HepG2 (cell line): ENCODE results near the gene SNX18. TPM values are rescaled to one million over a fixed set of nuclear protein-coding genes. Genes with fewer than 3 reads are reported as not detected.
A peak's percentile ranks its signal among the peaks of the same experiment; 100 is the strongest.

Source experiments
- CBX5 ChIP-seq: sonication (generic); formaldehyde crosslinking; IDR thresholded peaks from 2 replicates; pipeline ENCODE4 v1.4.0; 2020; ENCODE audit warnings: missing genetic modification reagents, borderline replicate concordance
- ESRRA ChIP-seq: sonication (generic); formaldehyde crosslinking; IDR thresholded peaks from 2 replicates; pipeline ENCODE4 v1.5.1; 2020; ENCODE audit warnings: mild to moderate bottlenecking, low read depth, missing genetic modification reagents
- GATAD2A ChIP-seq: IDR thresholded peaks from 2 replicates; pipeline ENCODE4 v1.6.1; 2016
- HOXA5 ChIP-seq: sonication (generic); formaldehyde crosslinking; IDR thresholded peaks from 2 replicates; pipeline ENCODE4 v1.4.0; 2020; ENCODE audit warnings: missing genetic modification reagents
- KDM3A ChIP-seq: IDR thresholded peaks from 2 replicates; pipeline ENCODE4 v1.6.1; 2018; ENCODE audit warnings: low read depth, missing compliant biosample characterization
- MED13 ChIP-seq: sonication (generic); formaldehyde crosslinking; IDR thresholded peaks from 2 replicates; pipeline ENCODE4 v1.5.0; 2020; ENCODE audit warnings: missing genetic modification reagents
- MTF2 ChIP-seq: sonication (generic); formaldehyde crosslinking; IDR thresholded peaks from 2 replicates; pipeline ENCODE4 v1.5.0; 2020; ENCODE audit warnings: missing genetic modification reagents, borderline replicate concordance
- NBN ChIP-seq: fragments of 450-650 bp; conservative IDR thresholded peaks from 2 replicates; pipeline ENCODE4 v1.6.1; 2017
- SNAPC2 ChIP-seq: sonication (generic); formaldehyde crosslinking; IDR thresholded peaks from 2 replicates; pipeline ENCODE4 v1.8.1; 2022; ENCODE audit warnings: mild to moderate bottlenecking, missing genetic modification reagents
- ZFP82 ChIP-seq: sonication (generic); formaldehyde crosslinking; IDR thresholded peaks from 2 replicates; pipeline ENCODE4 v1.5.1; 2020; ENCODE audit warnings: mild to moderate bottlenecking, missing genetic modification reagents, borderline replicate concordance
- ZKSCAN8 ChIP-seq: IDR thresholded peaks from 2 replicates; pipeline ENCODE4 v1.6.1; 2016; ENCODE audit warnings: borderline replicate concordance, missing genetic modification reagents, missing compliant biosample characterization
- ZNF407 ChIP-seq: sonication (generic); formaldehyde crosslinking; IDR thresholded peaks from one replicate; pipeline ENCODE4 v1.5.1; 2020; ENCODE audit warnings: mild to moderate bottlenecking, missing genetic modification reagents; ENCODE audit errors: not compliant biosample characterization
- ZNF512B ChIP-seq: sonication (generic); formaldehyde crosslinking; IDR thresholded peaks from 2 replicates; pipeline ENCODE4 v1.5.1; 2020; ENCODE audit warnings: missing genetic modification reagents, mild to moderate bottlenecking, borderline replicate concordance
- ZNF563 ChIP-seq: sonication (generic); formaldehyde crosslinking; IDR thresholded peaks from 2 replicates; pipeline ENCODE4 v1.8.0; 2022; ENCODE audit warnings: mild to moderate bottlenecking, moderate library complexity, missing genetic modification reagents
- ZNF564 ChIP-seq: sonication (generic); formaldehyde crosslinking; IDR thresholded peaks from 2 replicates; pipeline ENCODE4 v1.8.1; 2023; ENCODE audit warnings: mild to moderate bottlenecking, missing genetic modification reagents
- ZNF746 ChIP-seq: sonication (generic); formaldehyde crosslinking; IDR thresholded peaks from 2 replicates; pipeline ENCODE4 v1.8.0; 2022; ENCODE audit warnings: mild to moderate bottlenecking, missing genetic modification reagents
- ZNF768 ChIP-seq: sonication (generic); formaldehyde crosslinking; IDR thresholded peaks from 2 replicates; pipeline ENCODE4 v1.4.0; 2020; ENCODE audit warnings: missing genetic modification reagents
- polyA plus RNA-seq, 8 experiments: library from polyadenylated mRNA; depleted of rRNA in 3 of 8; stranded (reverse) in 7 of 8; unstranded in 1 of 8; fragments of >200 nt; fragmentation: Illumina TruSeq in 4 of 8; extraction: Trizol in 4 of 8; gene quantifications; 2 replicates each; pipeline versions ENCODE4 v1.2.1 to v1.2.3, GENCODE V29; 2011 to 2016; ENCODE audit warnings: low read depth in 4 of 8, missing spikeins in 1 of 8, mixed read lengths in 1 of 8; ENCODE audit not compliant: insufficient read depth in 1 of 8
- total RNA-seq, 5 experiments: library from RNA; depleted of rRNA; stranded (reverse); fragments of >200 nt; fragmentation: Illumina TruSeq; extraction: Trizol; gene quantifications; 2 replicates each; pipeline ENCODE4 v1.2.3, GENCODE V29; 2016; ENCODE audit warnings: low read depth in 1 of 5

SNX18 gene
- total and polyA plus RNA-seq, 2 of the 13 experiments (the other 11 are each of a cell fraction or from before 2014, with no cell fraction given), result 2.3 to 6.2 TPM

- TF ChIP-seq ZNF512B (CRISPR knock-in tag), result no peak
- TF ChIP-seq HOXA5 (CRISPR knock-in tag), result peak; percentile 87
- 0 out of 2 replicates have a peak, but pooled peaks have one; percentile 79 for TF ChIP-seq KDM3A (CRISPR knock-in tag)
- TF ChIP-seq NBN, result no peak
- no peak for TF ChIP-seq MED13 (CRISPR knock-in tag)
- peak; percentile 43; the same call in 1 of the 2 replicates for TF ChIP-seq ZNF746
- no peak for TF ChIP-seq SNAPC2
- TF ChIP-seq ESRRA (CRISPR knock-in tag), result no peak
- no peak for TF ChIP-seq ZNF564 (CRISPR knock-in tag)
- TF ChIP-seq GATAD2A (CRISPR knock-in tag), result 0 out of 2 replicates have a peak, but pooled peaks have one; percentile 21
- peak; percentile 57 for TF ChIP-seq ZNF407 (CRISPR knock-in tag)
- TF ChIP-seq ZFP82 (CRISPR knock-in tag), result no peak
- TF ChIP-seq CBX5 (CRISPR knock-in tag), result 0 out of 2 replicates have a peak, but pooled peaks have one; percentile 45
- TF ChIP-seq MTF2 (CRISPR knock-in tag), result peak; percentile 24; the same call in 1 of the 2 replicates
- TF ChIP-seq ZNF768, result peak; percentile 46; the same call in 1 of the 2 replicates
- no peak for TF ChIP-seq ZKSCAN8
- peak; percentile 76; the same call in 1 of the 2 replicates for TF ChIP-seq ZNF563 (CRISPR knock-in tag)
These were observed at the start of gene SNX18 (continued) for GRCh38 chr5:54517512-54518145.
